Measurements from ENCODE around the gene MAT2B.
"Not testable (repeated sequence)": the region's sequence is repeated elsewhere in the genome, so short reads cannot be mapped to it uniquely, and the experiment has no call there.

MAT2B gene

DNA sequence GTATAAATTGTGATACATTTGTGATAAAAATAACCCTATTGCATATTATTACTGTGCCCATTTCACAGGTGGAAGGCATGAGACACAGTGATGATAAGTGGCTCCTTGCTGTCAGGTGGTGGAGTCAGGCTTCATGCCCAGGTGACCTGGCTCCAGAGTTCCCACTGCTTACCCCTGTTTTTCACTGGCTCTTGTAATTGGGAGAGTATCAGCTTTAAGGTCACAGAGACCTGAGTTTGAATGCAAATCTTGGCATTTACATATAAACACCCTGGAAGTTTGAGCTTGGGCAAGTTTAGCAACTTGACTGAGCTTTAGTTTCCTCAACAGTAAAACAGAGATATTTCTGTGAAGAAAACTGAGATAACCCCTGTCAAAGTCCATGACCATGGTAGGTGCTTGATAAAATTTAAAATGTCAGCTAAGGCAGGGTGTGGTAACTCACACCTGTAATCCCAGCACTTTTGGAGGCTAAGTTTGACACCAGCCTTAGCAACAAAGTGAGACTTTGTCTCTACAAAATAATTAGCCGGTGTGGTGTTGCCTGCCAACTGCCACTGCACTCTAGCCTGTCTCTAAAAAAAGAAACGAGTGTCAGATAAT, 29.2 kb downstream of the MAT2B start:
- ATAC-seq (ENCODE audit: low read depth) (no peak), DNase-seq (ENCODE audit: low spot score) (no peak)
- no peaks in the 10 kb centered on the region for H3K9me3 ChIP-seq (ENCODE audit: severe bottlenecking)
- TF ChIP-seq, protein P1, sequence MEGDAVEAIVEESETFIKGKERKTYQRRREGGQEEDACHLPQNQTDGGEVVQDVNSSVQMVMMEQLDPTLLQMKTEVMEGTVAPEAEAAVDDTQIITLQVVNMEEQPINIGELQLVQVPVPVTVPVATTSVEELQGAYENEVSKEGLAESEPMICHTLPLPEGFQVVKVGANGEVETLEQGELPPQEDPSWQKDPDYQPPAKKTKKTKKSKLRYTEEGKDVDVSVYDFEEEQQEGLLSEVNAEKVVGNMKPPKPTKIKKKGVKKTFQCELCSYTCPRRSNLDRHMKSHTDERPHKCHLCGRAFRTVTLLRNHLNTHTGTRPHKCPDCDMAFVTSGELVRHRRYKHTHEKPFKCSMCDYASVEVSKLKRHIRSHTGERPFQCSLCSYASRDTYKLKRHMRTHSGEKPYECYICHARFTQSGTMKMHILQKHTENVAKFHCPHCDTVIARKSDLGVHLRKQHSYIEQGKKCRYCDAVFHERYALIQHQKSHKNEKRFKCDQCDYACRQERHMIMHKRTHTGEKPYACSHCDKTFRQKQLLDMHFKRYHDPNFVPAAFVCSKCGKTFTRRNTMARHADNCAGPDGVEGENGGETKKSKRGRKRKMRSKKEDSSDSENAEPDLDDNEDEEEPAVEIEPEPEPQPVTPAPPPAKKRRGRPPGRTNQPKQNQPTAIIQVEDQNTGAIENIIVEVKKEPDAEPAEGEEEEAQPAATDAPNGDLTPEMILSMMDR (IDR thresholded peaks at IDR 0.05; ENCODE audit: poor library complexity, severe bottlenecking): no peak
- peaks cover 6% of the 10 kb centered on the region for H3K27me3 ChIP-seq (ENCODE audit: insufficient read depth, poor library complexity, severe bottlenecking)
- H3K36me3 ChIP-seq (ENCODE audit: low read depth): no peaks in the 10 kb centered on the region
- H3K4me1 ChIP-seq (ENCODE audit: insufficient read depth, poor library complexity, severe bottlenecking): no peaks in the 10 kb centered on the region
- H3K27ac ChIP-seq (ENCODE audit: poor library complexity, severe bottlenecking): no peak overlapping the region
- no peak overlapping the region for H3K4me3 ChIP-seq (ENCODE audit: severe bottlenecking)

DNA sequence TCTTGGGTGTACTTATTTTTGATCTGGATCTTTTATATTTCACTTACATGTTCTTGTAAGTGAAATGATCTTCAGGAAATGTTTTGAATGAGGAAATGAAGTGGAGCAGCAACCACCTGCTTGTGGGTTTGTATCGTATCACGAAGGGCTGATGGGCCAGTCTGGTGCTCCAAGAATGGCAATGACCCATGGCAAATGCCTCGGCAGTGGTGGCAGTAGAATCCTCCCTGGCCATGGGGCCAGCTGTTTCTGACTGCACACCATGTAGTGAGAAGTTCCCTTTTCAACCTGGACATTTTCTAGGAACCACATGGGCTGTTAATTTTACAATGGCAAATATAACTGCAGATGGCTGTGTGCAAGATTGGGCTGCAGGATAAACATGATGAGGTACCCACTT, 29.9 kb downstream of the MAT2B start:
- H3K4me1 ChIP-seq (ENCODE audit: insufficient read depth, poor library complexity, severe bottlenecking): no peaks in the 10 kb centered on the region
- TF ChIP-seq, protein P1 (IDR thresholded peaks at IDR 0.05; ENCODE audit: poor library complexity, severe bottlenecking): no peak

DNA sequence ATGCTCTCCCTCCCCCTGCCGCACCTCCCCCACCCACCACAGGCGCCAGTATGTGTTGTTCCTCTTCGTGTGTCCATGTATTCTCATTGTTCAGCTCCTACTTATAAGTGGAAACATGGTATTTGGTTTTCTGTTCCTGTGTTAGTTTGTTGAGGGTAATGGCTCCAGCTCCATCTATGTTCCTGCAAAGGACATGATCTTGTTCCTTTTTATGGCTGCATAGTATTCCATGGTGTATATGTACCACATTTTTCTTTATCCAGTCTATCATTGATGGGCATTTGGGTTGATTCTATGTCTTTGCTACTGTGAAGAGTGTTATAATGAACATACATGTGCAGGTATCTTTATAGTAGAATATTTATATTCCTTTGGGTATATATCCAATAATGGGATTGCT, 31.0 kb downstream of the MAT2B start:
- not testable (repeated sequence) for H3K27ac ChIP-seq (ENCODE audit: poor library complexity, severe bottlenecking); DNase-seq (ENCODE audit: low spot score); H3K4me3 ChIP-seq (ENCODE audit: severe bottlenecking); H3K36me3 ChIP-seq (ENCODE audit: low read depth); H3K27me3 ChIP-seq (ENCODE audit: insufficient read depth, poor library complexity, severe bottlenecking); ATAC-seq (ENCODE audit: low read depth); H3K4me1 ChIP-seq (ENCODE audit: insufficient read depth, poor library complexity, severe bottlenecking); H3K9me3 ChIP-seq (ENCODE audit: severe bottlenecking)

More for the DNA sequence above, 29.9 kb downstream of the MAT2B start:
- Histone ChIP-seq H3K36me3 (ENCODE audit: low read depth) (no peaks in the 10 kb centered on the region), H3K4me3 (ENCODE audit: severe bottlenecking) (no peak overlapping the region), H3K27me3 (ENCODE audit: insufficient read depth, poor library complexity, severe bottlenecking) (peaks cover 6% of the 10 kb centered on the region), H3K27ac (ENCODE audit: poor library complexity, severe bottlenecking) (no peak overlapping the region), H3K9me3 (ENCODE audit: severe bottlenecking) (no peaks in the 10 kb centered on the region)
- no peak for DNase-seq (ENCODE audit: low spot score)
- ATAC-seq (ENCODE audit: low read depth): no peak

DNA sequence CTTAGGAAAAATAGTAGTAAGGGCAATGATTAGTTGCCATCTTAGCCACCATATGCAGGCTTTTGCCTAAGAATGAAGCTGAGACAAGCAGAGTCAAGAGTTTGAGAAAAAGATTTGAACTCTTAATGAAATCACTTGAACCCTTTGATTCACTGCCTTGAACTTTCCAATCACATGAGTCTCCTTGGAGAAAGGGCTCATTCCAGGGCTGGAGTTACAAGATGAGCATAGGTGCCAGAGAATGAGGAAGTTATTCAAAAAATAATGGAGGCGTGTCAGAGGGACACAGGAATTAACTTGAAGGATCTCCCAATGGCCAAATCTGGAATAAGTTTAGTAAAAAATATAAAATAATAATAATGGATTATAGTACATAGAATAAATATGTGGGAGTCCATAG, 35.3 kb downstream of the MAT2B start:
- no peak overlapping the region for H3K4me3 ChIP-seq (ENCODE audit: severe bottlenecking)
- H3K9me3 ChIP-seq (ENCODE audit: severe bottlenecking): no peaks in the 10 kb centered on the region
- no peak for ATAC-seq (ENCODE audit: low read depth)
- TF ChIP-seq, protein P1 (IDR thresholded peaks at IDR 0.05; ENCODE audit: poor library complexity, severe bottlenecking): no peak
- no peaks in the 10 kb centered on the region for H3K36me3 ChIP-seq (ENCODE audit: low read depth)
- H3K27ac ChIP-seq (ENCODE audit: poor library complexity, severe bottlenecking): no peak overlapping the region
- H3K4me1 ChIP-seq (ENCODE audit: insufficient read depth, poor library complexity, severe bottlenecking): no peaks in the 10 kb centered on the region
- DNase-seq (ENCODE audit: low spot score): no peak
- H3K27me3 ChIP-seq (ENCODE audit: insufficient read depth, poor library complexity, severe bottlenecking): no peaks in the 10 kb centered on the region

DNA sequence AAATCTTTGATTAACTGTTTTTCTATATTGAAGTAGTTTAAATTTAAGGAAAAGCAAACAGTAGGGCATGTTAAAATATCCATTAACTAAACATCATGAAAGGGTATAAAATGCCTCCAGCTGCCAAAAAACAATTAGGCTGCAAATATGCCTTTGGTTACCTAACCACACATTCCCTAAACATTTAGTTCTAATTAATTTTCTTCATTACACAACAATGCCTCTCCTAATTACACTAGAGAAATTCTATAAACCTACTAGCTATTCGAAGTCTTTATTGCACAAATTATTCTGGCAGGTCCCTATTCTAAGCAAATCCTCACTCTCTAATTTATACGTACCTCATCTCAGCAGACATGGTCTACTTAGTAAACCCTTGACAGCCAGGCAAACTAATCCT, 37.4 kb downstream of the MAT2B start:
- H3K9me3 ChIP-seq (ENCODE audit: severe bottlenecking): no peaks in the 10 kb centered on the region
- no peaks in the 10 kb centered on the region for H3K4me1 ChIP-seq (ENCODE audit: insufficient read depth, poor library complexity, severe bottlenecking)
- TF ChIP-seq, protein P1 (IDR thresholded peaks at IDR 0.05; ENCODE audit: poor library complexity, severe bottlenecking): no peak
- H3K36me3 ChIP-seq (ENCODE audit: low read depth): no peaks in the 10 kb centered on the region
- H3K27me3 ChIP-seq (ENCODE audit: insufficient read depth, poor library complexity, severe bottlenecking): no peaks in the 10 kb centered on the region
- no peak overlapping the region for H3K4me3 ChIP-seq (ENCODE audit: severe bottlenecking)
- DNase-seq (ENCODE audit: low spot score) (no peak), ATAC-seq (ENCODE audit: low read depth) (no peak)
- no peak overlapping the region for H3K27ac ChIP-seq (ENCODE audit: poor library complexity, severe bottlenecking)

Data from RWPE2 (cell line).